SW480 (cell line): ENCODE results near the gene EMID1.
A peak's percentile ranks its signal among the peaks of the same experiment; 100 is the strongest.

ENCODE experiments used
- DNase-seq: peaks from one replicate; pipeline ENCODE4 v3.0.0-alpha.2; 2016; ENCODE audit warnings: low spot score

Gene EMID1

DNA sequence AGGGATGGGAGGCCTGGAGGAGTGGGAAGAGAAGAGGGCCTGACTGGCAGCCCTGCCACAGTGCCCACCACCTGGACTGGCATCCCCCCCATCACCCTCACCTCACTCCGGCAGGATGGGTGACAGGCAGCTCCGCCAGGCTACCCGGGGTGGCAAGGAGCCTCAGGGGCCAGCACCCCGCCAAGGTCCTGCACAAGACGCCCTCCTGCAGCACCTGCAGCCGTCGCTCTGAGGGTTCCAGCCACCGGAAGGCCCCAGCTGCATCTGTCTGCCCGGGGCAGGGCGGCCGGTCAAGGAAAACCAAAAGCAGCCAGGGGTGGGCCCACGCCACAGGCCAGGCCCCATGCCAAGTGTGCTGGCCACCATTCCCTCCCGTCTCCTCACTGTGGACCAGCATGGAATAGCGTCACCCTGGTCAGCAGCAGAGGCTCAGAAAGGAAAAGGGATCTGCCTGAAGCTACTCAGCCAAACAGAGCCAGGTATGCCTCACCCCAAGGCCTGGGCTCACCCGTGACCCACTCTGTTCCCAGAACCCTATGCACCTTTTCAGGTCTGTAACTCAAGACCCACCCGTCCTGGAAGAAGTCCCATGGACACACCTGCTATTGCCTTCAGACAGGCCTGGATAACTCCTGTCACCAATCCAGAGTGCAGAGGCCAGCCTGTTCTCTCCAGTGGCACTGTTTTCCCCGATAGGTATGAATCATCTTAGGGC is 55.1 kb downstream of the EMID1 start:
- no peak for DNase-seq

DNA sequence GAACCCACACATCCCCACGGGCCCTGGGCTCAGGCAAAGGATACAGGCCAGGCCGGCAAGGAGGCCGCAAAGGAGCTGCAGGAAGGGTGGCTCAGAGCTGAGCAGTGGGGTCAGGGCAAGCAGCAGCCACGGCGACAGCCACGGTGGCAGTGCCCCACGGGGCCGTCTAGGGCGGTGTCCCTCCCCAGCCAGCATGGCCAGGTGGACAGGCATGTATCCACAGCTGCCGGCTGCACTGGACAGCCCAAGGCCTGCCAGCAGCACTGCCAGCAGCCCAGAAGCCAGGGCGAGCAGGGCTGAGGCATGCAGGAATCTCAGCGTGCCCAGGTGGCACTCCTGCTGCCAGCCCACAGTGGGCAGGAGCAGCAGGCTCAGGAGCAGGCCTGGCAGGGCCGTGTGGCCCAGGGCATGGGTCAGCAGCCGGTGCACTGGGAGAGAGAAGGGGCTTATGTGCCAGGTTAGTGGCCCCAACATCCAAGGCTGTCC is 58.1 kb downstream of the EMID1 start:
- no peak for DNase-seq

DNA sequence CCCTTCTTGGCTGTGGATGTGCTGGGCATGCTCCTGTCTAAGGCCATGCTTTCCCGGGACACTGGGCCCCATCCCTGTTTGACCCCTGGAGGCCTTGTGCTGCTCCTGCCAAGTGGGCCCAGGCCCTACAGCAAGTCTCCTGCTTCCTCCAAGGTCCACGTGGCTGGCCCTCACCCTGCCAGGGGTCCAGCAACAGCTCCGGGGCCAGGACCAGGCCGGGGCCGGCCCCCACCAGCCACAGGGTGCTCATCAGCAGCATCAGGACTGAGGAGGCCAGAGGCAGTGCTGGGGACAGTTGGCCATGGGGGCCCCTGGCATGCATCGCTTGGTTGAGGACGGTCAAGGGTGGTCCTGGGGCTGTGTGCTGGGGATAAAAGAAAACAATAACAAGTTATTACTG is 59.6 kb downstream of the EMID1 start:
- no peak for DNase-seq

DNA sequence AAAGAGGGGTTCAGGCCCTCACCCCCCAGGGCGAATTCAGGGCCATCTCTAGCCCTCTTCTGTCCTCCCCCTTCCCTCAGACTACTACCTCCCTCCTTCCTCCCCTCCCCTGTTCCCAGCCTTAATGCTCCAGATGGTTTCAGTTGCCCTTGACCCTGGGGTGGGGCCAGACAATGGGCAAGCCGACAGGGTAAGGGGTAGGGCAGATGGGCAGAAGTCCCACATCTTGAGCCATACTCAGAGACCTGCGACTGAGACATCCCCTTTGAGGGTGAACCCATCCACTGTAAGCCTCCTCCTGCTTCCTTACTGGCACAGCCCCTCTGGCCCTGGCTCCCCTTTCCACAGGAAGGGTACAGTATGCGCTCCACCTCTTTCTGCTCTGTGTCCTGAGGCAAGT is 60.2 kb downstream of the EMID1 start:
- DNase-seq = no peak

DNA sequence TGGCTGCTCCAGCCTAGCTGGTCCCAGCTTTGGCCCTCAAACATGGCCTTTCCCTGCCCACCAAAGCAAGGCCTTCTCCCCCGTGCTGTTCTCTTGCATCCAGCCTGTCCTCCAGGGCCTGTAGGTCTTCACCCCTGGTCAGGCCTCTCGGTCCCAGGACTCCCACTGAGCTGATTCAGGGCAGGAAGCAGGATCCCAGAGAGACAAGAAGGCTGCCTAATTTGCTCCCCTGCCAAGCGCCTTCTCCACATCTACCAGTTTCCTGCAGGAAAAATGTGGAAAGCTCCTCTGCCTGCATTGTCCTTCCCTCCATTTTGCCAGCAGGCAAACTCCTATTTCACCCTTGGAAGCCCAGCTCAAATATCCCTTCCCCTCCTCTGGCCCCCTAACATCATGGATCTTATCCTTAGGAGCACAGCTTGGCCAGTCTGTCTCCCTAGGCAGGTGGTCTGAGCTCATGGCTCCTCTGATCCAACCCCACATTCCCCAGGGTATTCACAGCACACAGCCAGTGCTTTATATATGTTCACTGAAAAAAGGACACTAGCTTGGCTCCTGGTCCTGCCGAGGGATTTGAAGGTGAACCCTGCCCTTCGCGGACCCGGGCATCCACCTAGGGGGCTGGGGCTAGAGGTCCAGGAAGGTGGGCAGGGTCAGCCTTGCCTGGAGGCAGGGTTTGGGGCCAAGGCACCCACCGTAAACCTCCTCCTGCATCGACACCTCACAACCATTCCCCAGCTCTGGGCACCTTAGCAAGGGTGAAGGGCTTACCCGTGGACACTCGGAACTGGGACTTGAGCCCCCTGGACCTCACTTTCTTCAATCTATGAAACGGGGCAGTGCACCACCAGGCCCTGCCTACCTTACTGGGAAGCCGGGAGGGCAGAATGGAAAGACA is 61.1 kb downstream of the EMID1 start:
- DNase-seq = no peak

DNA sequence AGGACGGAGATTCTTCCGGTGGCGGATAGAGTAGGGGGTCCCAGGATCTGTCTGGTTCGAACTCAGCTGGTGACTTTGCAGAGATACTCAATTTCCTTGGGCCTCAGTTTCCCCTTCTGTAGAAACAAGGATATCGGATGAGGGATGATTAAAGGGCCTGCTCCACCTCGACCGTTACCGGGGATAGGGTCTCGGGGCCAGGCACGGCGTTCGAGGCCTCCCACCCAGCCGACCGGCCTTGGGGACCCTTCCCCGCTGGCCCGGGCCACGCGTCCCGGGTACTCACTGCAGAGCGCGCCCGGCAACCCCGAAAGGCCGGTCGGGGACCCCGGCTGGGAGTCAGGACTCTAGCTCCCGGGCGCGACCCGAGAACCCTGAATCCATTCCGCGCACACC is 61.8 kb downstream of the EMID1 start:
- no peak for DNase-seq

- peak; percentile 94 for DNase-seq
Measured at GRCh38 chr22:29267858-29268510, 62.3 kb downstream of the EMID1 start, which contains the start of the genes EWSR1 and RHBDD3. EWSR1 (plus strand) TSS chr22:29268268; CDS start chr22:29268337, 69 bp downstream. RHBDD3 (minus strand) TSS chr22:29267981; CDS start chr22:29265626, 2,355 bp downstream.

DNA sequence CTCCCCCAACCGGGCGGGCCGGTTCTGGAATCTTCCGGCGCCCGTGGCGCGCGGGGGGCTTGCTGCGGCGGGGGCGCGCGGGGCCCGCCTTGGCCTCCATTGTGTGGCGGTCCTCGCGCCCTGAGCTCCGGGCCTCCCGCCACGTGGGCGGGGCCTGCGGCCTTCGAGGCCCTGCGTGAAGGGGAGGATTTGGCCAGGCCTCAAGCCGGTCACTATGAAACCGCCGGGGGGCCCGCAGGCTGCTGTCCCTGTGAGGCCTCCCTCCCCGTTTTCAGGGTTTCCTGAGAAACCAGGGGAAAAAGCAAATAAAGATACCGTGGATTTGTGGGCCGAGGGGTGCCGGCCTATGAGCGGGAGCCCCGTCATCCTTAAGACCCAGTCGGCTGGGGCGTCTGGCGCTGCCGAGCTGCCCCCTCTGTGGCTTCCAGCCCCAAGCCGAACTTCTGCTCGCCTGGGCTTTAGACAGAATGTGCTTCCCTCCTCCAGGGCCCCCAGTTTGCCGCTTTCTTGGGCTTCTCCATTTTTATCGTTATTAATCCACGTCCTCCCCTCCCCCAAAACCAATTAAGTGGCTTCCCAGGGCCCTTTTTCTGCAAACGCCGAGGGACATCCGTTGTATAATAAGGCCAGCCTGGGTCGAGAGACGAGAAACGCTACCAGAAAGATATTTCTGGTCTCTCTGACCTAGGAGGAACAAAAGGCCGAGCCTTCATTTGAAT is 63.0 kb downstream of the EMID1 start:
- DNase-seq = no peak

- DNase-seq = no peak
Measured at GRCh38 chr22:29269230-29269604, 63.5 kb downstream of the EMID1 start.

DNA sequence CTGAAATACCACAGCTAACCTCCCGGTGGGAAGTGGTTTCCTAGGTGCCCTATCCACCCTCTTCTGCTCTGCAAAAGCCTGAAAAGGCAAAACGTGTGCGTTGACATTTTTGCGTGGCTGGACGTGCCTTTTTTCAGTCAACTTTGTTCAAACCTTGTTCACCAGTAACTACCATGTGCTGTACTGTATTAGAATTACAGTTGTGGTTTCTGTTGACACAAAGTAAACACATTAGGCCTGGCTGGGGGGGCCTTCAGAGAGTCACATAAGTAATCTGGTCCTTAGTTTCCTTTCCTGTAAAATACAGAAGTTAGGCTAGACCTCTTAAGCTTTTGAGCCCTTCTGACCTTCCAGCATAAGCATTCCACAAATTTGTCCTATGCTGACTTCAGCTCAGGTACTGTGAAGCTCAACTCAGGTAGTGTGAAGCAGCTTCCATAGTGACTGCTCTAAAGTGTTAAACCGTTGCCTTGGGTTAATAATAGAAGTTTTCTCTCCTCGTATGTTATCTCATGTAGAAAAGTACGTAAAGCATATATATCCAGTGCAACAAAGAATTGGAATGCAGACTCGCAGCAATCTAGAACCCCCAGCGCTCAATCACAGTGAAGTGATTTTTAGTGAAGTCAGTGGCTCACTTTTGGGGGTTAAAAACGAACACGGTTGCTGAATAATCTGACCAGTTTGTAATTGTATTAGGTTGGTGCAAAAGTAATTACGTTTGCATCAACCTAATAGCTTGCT is 64.2 kb downstream of the EMID1 start:
- DNase-seq = no peak

GRCh38 chr22:29270475-29271271 is 65.0 kb downstream of the EMID1 start:
- DNase-seq = no peak

- DNase-seq = no peak
Measured at GRCh38 chr22:29272624-29273023, 66.9 kb downstream of the EMID1 start.

DNA sequence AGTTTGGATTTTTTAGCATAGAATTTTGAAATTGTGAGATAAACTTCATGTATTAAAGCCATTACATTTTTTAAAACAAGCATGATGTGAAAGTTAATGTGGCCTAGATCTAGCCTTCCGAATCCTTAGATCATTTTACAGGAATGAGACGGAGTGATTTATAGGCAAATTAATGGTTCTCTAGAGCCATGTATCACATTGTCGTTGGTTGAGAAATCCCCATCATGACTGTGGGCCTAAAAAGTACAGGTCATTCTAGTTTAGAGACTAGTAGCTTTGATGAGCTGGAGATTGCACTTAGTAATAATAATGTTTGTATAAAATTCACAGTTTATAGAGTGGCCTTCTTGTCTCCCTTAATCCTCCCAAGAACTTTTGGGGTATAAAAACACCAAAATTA is 69.5 kb downstream of the EMID1 start:
- DNase-seq = no peak

DNA sequence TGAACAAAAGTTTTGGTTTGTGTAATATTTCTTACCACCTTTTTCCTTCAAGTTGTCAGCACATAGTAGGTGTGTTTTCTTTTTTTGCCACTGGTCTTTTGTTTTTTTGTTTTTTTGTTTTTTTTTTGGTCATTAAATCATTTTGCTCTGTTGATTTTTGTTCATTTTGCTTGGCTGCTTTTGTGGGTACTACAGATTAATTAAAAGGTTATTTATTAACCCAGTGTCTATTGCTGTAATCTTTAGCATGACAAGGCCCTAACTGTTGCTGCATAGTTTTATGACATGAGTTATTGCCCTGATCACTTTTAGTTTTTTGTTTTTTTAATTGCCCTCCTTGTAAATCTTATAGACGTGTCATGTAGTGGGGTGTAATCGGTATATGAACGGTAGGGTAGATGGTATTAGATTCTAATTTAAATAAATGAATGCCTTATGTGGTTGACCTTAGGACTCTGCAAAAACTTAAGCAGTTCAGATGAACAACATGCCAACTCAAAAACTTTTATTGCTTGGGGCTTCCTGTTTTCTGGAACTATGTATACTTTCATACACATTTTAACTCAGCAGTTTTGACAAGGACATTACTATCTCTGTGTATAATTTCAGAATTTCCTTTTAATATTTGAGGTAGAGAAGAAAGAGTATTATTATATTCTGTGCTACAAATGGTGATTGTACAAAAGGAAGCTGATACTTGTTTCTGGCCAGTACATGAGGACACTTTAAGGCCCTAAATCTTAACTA is 70.3 kb downstream of the EMID1 start:
- DNase-seq = peak; percentile 52

- no peak for DNase-seq
Measured at GRCh38 chr22:29277927-29278326, 72.2 kb downstream of the EMID1 start.

DNA sequence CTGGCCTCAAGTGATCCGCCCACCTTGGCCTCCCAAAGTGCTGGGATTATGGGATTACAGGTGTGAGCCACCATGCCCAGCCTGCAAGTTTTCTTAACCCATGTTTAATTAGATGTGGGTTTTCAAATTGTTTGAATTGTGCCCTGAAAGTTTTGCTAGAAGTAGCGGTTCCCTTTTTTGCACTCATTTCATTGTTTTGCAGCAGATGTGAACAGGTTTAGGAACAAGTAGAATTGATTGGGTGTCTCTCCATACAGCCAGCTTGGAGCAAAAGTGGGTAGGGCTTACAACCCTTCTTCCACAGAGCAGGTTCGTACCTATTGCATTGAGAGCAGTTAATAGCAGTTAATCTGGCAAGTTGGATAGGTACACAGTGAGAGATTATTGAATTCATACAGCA is 78.5 kb downstream of the EMID1 start:
- DNase-seq = no peak

DNA sequence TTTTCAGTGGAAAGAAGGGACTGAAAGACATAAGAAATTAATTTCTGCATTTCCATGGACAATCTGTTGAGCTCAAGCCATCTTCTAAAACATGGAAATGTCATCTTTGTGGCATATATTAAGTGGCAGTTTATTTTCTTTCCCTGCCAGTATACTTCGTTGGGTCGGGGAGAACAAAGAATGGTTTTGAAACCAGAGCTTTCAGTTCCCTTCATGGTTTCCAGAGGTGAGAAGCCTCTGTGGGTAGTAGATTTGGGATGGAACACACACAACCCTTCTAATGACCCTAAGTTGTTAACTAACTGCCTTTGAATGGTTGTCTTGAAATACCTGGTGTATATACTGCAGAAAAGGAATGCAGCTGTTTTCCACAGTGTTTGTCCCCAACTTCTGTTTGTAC is 83.1 kb downstream of the EMID1 start:
- DNase-seq = no peak

GRCh38 chr22:29290061-29290460 is 84.4 kb downstream of the EMID1 start:
- no peak for DNase-seq

DNA sequence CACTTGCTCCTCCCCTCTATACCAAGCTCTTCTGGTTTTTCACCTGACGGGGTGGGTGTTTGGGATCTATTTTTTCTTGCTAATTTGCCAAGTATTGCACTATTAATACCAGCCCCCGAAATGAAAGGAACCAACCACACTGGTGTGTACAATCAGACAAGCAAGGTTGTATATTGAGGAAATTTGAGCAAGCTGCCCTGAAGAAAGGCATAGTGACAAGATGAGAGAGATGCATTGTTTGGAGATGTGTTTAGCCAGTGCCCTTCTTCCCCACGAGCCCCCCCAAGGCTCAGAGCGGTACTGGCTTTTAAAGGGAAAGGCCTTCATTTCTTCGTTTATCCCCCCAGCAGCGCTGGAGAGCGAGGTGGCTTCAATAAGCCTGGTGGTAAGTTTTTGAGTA is 85.5 kb downstream of the EMID1 start:
- DNase-seq = no peak

GRCh38 chr22:29292379-29292778 is 86.7 kb downstream of the EMID1 start:
- DNase-seq = no peak
